Stimulated activated CD4-positive, alpha-beta T cell treated with anti-CD3 and anti-CD28 coated beads, Interleukin-15, amount 100 ng/mL, for 48 hours (primary cell): ENCODE results near the gene SF3B6.
A peak's percentile ranks its signal among the peaks of the same experiment; 100 is the strongest.
"Not testable (repeated sequence)": the region's sequence is repeated elsewhere in the genome, so short reads cannot be mapped to it uniquely, and the experiment has no call there.

Source experiments
- DNase-seq, 2 donors: peaks; one replicate each; pipeline ENCODE4 v3.0.0-alpha.2; 2020; ENCODE audit warnings: low read depth in 2 of 2

Gene SF3B6

DNA sequence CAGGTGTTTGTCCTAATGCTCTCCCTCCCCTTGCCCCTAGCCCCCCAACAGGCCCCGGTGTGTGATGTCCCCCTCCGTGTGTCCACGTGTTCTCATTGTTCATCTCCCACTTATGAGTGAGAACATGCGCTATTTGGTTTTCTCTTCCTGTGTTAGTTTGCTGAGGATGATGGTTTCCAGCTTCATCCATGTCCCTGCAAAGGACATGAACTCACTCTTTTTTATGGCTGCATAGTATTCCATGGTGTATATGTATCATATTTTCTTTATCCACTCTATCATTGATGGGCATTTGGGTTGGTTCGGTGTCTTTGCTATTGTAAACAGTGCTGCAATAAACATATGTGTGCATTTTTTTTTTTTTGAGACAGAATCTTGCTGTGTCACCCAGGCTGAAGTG lies 17.1 kb upstream of the SF3B6 start:
- DNase-seq: not testable (repeated sequence)

DNA sequence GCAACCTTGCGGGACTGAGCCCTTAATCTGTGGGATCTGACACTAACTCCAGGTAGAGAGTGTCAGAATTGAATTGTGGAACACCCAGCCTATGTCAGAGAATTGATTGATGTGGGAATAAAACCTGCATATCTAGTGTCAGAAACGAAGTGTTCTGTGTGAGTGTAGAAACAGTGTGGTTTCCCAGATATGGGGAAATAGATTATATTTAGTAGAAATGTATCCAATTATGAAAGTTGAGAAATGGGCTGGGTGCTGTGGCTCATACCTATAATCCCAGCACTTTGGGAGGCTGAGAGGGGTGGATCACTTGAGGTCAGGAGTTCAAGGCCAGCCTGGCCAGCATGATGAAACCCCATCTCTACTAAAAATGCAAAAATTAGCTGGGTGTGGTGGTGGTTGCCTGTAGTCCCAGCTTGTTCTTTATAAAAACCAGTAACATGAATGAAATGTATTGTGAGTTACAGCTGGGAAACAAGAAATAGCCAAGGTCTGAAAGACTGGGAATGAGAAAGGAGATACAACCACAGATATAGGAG lies 12.8 kb upstream of the SF3B6 start:
- no peak for DNase-seq

DNA sequence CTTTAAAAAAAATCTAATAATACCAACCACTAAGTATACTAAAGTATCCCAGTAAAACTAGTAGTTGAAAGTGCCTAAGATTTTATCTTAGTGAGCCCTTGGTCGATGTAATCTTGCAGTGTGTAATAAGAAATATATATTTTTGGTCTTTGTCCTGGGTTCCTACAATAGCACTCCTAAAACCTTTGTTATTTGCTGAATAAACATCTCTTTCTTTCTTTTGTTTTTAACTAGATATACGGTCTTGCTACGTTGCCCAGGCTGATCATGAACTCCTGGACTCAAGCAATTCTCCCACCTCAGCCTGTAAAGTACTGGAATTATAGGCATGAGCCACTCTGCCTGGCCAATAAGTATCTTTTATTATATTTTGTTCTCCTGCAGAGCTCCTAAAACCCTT lies 10.9 kb upstream of the SF3B6 start:
- no peak for DNase-seq

DNA sequence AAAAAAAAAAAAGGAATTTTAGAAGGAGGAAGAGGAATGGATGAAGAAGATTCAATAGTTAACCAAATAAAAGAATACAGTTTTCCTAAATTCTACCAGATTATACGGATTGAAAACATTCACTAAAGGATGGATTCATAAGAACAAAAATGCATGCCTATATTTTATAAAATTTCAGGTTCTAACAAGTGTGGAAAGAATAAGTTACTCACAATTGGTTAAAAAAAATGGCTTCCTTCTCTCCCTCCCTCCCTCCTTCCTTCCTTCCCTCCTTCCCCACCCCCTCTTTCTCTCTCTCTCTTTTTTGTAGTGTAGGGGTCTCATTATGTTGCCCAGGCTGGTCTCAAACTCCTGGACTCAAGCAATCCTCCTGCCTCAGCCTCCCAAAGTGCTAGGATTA lies 10.1 kb upstream of the SF3B6 start:
- no peak for DNase-seq

DNA sequence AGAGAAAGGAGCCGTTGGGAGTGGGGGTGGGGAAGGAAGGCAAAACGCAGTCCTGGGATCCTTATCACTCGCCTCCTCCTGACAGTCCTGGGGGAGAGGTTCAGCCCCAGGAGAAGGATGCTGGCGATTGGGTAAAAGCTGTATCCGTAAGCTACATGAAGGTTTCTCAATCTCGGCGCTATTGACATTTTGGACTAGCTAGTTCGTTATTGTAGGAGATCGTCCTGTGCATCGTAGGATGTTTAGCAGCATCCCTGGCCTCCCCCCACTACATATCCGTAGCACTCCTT lies 9.0 kb upstream of the SF3B6 start:
- no peak for DNase-seq

DNA sequence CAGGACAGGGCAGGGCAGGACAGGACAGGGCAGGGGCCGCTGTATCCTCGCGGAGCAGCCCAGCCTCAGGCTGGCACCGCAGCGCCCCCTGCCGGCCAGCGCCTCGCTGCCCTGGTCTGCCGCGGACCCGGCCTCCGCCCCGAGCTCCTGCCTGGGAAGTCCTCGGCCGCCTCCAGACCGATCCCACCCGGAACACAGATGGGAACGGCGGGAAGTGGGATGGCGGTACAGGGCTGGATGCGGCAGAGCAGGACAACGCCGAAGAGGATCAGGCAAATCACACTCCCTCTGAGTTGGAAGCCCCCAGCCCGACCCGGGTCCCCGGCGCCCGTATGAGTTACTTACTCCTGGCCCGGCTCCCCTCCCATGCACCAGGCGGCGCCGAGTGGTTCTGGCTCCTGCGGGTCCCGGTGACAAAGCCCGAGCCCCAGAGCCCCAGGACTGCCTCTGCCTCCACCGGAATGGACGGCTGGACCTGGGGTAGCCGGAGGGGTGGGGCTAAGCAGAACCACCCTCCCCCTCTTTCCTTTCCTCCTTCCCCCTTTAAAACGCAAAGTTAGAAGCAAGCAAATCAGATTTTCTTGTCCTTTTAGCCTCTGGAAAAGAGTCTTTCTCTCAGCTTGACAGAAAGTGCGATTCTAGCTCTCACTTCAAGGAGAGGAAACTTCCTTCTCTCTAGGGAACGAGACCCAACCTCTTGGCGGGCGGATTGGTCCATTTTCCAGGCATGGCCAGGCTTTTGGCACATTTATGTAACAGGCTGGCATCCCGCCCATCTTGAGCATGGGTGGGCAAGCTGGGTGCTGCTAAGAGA lies 8.5 kb upstream of the SF3B6 start, which contains the start of gene TP53I3:
TSS of gene TP53I3 (minus strand) at position 449 of the 814 bp plus-strand sequence. CDS start 508 bp downstream, outside the sequence.
- DNase-seq: peak; percentile 52 to 78

DNA sequence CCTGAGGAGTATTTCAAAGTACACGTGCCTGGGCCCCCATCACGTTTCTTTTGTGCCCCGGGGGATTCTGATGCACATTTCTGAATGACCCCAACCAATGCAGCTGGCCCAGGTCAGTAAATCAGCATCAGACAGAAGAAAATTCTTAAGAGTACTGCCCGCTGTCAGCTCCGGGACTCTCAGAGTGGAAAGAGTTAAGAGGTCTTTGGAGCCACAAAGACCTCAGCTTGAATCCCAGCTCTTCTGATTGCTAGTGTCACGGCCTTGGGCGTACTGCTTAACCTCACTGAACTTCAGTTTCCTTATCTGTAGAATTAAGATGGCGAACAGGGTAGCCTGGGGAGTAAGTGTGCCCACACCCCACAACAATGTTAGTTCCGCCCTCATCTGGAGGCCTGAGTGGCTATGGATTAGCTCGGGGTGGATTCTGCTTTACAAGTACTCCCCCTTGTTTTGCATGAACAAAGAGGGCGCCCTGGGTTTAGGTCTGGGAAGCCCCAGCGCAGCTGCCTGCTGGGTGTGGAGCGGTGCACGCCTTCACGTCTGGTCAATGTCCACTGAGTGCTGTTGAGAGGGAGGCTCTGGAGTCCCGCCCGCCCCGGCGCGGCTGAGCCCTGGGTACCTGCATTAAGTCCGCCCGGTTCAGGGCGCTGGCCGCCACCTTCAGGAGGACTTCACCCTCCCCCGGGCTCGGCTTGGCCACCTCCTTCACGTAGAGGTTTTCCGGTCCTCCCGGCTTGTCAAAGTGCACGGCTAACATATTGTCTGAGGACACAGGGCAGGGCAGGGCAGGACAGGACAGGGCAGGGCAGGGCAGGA lies 7.7 kb upstream of the SF3B6 start:
- no peak for DNase-seq

DNA sequence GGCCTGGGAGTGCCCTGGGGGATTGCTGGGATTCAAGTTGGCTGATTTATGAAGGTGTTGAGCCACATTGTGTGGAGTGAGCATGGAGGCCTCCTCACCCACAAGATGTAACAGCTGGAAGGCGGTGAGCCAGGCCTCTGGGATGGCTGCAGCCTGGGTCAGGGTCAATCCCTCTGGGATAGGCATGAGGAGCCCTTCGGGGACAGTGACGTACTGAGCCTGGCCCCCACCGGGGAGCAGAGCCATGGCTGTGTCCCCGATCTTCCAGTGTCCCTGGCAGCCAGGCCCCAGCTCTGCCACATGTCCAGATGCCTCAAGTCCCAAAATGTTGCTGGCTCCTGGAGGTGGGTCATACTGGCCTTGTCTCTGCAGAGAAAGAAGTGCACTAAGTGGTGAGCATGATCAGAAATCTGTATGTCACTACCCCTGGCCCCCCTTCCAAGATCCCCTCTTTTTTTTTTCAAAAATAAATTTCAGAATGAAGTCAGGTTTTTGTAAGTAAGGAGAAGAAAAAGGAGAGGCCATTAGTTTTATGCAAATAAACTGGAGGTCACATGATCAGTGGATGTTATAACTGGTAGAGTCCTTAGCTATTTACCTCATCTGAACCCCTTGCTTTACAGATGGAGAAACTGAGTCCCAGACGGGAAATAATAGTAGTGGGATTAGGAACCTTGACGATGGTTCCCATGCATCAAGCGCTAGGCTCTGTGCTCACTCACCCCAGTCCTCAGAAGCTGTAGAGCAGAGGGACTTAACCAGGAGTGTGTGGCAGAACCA lies 6.9 kb upstream of the SF3B6 start:
- DNase-seq: no peak

DNA sequence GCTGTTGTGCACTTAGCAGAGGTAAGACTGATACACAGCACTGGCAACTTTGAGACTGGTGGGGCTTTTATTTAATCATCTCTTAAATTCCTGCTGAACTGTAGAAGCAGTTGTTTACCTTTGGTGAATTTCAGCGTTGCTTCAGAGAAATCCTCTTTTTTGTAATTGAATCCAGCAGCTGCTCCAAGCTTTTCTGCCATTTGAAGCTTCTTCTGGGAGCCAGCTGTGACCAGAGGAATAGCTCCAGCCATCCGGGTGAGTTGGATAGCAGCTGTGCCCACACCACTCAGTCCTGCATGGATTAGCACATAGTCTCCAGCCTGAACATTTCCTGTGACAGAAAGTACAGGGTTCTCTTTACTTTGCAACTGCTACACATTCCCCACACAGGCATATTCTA lies 4.6 kb upstream of the SF3B6 start:
- DNase-seq: no peak

DNA sequence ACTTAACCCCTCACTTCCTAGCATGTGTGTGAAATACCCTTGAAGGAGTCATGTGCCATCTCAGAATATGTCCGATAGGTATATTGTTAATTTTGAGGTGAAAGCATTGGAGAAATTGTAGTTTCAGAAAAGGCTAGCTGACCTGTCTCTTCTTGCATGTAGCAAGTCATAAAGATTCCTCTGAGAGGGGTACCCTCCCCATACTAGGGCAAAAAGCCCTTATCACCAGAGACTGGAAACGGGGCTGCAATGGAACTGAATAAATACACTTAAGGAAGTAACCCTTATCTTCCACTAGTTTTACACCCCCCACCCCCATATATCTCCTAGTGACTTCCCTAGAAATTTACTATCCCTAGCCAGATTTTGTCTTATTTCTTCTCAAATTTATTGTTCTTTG lies 1.8 kb upstream of the SF3B6 start:
- DNase-seq: no peak

DNA sequence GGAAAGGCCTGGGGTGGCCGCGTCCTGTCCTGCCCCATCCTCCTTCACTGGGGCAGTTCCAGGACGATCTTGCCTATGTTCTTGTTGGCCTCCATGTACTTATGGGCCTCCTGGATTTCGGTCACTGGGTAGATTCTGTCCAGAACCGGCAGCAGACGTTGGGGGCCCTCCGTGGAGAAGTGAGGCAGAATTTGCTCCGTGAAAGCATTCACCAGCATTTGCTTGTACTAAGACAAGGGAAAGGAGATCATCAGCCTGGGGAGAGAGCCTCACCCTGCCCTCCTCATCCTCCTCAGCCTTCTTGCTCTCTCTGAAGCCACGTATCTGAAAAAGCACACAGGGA lies 1.4 kb upstream of the SF3B6 start:
- no peak for DNase-seq

DNA sequence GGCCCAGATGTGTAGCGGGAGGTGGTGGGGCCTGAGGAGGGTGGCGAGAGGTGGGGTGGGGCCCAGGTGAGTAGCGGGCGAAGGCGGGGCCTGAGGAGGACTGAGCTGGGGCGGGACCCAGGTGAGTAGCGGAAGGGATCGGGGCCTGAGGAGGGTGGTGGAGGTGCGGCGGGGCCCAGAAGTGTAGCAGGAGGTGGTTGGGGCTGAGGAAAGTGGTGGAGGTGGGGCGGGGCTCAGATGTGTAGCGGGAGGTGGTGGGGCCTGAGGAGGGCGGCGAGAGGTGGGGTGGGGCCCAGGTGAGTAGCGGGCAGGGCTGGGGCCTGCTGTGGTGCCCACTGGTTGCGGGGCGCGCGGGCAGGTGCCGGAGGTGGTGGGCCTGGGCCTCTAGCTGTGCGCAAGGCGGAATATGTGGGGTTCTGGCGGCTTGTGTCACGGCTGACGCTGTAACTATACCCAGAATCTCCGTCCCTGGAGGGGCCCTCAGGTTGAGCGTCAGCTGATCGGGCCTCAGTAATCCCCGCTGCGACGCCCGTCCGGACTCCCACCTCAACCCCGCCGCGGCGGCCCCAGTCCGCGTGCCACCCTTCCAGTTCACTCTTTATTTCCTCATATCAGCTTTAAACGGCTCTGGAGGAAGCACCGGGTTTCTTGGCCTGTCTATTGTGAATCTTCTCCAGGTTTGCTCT lies 866 bp upstream of the SF3B6 start:
- no peak for DNase-seq

DNA sequence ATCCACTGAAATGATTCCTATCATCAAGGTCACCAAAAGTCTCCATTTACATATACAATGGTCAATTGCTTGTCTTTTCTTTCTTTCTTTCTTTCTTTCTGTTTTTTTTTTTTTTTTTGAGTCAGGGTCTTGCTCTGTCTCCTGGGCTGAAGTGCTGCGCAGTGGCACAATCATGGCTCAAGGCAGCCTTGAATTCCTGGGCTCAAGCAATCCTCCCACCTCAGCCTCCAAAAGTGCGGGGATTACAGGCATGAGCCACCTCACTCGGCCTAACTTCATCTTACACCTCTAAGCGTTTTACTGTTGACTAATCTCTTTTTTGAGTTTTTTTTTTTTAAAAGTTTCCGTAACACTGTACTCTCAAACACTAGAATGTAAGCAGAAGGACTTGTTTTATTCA lies 867 bp downstream of the SF3B6 start:
- no peak for DNase-seq

DNA sequence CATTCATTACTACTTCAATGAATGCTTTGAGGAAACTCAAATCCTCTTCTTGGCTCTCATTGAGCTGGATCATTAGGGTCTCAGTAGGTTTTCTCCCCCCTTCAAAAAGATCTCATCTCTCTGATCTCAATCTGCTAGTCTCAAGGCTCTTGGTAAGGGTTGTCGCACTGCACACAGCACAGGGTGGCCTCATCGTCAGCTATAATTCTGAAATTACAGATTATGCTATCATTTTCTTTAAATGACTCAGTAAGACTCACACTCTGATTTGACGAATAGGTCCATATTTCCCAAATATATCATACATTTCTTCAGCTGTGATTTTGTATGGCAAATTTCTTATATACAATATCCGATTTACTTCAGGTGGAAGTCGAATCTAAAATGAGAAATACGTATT lies 2.3 kb downstream of the SF3B6 start:
- no peak for DNase-seq

DNA sequence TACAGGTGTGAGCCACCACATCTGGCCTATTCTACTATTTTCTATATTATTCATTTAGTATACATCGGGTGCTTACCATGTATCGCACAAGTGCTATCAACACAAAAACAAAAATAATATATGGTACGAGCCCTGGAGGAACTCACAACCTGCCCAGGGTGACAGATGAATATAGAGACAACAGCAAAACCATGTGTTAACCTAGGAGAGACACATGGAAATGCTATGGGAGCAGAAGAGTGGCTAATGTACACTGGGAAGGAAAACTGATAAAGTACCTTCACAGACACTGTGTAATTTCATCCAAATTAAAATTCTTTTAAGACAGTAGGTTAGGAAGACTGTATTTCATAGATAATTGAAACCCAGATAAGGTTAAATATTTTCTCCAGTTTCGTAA lies 3.9 kb downstream of the SF3B6 start:
- DNase-seq: no peak

DNA sequence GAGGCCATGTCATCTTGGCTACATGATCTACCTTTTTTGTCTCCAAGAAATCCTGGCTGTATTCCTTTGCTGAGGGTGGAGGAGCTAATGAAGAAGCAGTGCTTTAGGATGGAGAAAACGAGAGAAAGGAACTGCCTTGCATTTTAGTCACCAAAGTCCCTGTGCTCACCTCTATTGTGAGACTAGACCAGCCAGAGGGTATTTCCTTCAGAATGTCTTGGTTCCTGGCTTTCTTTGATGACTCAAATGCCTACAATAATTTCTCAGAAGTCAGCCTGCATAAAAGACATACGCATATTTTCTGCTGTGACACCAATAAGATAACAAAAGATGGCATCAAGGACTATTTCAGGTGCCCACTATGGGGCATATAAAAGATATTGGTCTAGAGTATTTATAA lies 10.8 kb downstream of the SF3B6 start:
- no peak for DNase-seq

DNA sequence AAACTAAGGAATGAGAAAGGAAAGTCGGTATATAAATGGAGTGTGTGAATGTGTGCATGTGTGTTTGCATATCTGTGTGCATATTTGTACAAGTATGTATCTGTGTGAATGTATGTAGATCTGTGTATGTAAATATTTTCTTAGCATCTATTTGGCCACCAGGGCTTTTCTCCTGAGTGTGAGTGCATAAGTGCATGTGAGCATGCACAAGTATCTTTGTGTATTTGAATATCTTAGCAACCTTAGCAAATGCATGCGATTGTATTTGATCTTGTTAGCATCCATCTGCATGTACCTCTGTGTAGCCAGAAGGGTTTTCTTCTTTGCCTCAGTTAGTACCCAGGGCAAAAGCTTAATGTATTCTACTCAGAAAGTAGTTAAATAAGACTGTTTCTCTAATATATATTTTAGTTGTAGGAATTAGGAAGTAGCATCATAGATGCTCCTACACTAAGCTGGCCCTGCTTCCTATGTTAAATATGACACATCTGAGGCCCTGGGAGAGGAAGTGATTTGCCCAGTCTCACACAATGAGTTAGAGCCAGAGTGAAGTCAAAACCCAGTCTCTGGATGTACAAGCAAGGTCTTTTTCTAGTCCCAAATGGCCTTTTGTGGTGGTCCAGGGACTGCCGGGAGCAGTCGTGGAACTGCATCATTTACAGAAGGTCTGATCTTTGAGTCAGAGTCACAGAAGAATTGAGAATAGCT lies 17.4 kb downstream of the SF3B6 start:
- DNase-seq: no peak

DNA sequence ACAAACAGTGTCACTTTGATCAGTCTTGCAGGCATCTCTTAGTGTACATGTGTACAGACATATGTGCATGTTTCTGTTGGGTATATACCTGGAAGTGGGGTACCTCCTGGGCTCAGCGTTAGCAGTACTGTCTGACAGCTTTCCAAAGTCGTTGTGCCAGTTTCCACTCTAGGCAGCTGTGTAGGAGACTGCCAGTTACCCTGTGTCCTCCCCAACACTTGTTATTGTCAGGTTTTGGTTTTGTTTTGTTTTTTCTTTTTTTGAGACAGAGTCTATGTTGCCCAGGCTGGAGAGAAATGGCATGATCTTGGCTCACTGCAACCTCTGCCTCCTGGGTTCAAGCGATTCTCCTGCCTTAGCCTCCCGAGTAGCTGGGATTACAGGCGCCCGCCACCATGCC lies 20.4 kb downstream of the SF3B6 start:
- DNase-seq: no peak

DNA sequence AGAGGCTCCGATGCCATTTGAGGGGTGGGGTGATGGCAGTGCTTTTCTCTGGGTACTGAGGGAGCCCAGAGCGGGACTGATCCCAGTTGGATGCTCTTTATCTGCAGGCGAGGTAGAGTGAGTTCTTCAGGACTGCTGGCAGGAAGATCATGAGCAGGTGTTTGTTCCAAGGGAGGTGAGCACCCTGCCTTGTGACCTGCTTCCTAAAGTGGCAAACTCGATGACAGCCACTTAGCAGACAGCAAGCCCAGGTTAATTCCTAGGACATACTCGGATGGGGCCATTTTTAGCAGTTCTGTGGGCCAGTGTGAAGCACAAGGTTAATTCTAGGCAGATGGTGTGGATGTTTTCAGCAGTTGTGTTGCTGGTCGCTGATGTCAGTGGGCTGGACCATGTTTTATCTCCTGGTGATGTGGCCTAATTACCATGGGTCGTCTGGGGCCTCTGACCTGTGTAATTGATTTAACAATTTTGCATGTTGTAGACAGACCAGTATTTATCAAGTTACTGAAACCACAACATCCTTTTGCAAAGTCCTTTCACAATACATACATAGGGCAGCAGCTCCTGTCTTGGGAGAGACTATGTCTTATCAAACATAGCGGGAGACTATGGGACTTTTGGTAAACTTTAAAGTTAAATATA lies 21.6 kb downstream of the SF3B6 start:
- no peak for DNase-seq

DNA sequence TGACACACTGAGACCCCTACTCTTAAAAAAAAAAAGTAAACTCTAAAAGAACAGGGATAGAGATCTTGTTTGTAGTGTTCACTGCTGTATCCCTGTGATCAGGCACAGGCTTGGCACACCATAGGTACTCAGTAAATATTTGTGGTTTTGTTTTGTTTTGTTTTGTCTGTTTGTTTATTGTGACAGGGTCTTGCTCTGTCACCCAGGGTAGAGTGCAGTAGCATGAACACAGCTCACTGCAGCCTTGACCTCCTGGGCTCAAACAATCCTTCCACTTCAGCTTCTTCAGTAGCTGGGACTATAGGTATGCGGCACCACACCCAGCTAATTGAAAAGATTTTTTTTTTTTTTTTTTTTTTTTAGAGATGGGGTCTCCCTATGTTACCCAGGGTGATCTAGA lies 23.2 kb downstream of the SF3B6 start:
- DNase-seq: no peak

DNA sequence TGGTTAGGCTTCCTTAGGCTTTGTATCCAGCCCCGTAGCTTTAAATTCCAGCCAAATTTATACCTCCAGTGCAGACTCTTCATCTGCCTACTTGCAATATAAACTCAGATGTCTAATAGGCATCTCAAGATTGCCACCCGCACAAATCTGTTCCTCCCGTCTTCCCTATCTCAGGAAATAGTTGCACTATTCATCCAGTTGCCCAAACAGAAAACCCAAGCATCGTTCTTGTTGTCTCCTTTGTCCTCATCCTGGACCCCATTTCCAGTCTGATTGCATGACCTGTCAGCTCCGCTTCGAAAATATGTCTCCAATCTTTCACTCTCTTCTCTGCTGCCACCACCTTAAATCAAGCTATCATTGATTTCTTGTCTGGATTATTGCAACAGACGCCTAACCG lies 24.3 kb downstream of the SF3B6 start:
- no peak for DNase-seq
